ENCODE measurements around the gene VPS13C.

Gene VPS13C

DNA sequence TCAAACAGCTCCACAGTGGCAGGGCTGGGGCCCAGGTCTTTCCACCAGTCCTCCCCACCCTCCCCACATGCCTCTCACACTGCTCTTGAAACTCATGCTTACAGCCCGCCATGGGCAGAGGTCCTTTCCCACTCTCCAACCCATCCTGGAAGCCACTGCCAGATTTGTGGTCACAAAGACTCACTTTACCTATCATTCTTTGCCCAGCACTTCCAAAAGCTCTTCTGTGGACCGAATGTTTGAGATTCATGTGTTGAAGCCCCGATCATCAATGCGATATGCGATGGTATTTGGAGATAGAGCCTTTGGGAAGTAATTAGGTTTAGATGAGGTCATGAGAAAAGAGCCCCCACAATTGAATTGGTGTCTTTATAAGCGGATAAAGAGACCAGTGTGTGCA, 247.8 kb downstream of the VPS13C start:
- no peak for DNase-seq

DNA sequence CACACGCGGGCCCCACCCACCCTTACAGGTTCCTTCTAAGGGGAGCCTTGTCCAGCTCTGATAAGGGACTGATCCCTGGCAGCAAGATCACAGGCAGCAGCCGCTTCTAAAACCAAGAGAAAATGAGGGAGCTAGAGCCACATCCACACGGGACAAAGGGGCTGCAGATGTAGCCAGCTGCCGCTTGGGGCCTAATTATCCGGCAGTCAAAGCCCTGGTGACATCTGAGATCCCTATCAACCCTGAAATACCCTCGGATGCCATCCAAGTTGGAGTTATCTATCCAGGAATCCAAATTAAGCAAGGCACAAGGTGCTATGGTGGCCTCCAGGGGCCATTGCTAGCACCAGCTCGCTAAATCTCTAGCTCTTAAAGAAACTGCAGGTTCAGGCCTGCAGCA, 248.3 kb downstream of the VPS13C start:
- DNase-seq, result no peak

DNA sequence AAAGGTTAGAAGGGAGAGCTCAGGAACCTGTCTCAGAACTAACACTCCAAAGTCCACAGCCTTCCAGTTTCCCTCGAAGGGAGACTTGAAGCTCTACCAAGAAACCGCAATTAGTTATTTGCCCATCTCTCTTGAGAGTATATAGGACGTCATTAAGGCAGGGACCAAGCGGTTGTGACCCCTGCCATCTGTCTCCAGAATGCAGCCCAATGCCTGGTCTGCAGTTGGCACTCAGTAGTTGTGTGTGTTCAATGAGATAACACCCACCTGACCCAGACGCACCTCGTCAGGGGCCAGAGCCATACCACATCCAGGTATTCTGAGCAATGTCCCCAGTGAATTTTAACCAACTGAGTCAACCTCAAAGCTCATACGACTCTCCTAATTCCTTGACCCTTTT, 251.0 kb downstream of the VPS13C start:
- DNase-seq, result no peak

DNA sequence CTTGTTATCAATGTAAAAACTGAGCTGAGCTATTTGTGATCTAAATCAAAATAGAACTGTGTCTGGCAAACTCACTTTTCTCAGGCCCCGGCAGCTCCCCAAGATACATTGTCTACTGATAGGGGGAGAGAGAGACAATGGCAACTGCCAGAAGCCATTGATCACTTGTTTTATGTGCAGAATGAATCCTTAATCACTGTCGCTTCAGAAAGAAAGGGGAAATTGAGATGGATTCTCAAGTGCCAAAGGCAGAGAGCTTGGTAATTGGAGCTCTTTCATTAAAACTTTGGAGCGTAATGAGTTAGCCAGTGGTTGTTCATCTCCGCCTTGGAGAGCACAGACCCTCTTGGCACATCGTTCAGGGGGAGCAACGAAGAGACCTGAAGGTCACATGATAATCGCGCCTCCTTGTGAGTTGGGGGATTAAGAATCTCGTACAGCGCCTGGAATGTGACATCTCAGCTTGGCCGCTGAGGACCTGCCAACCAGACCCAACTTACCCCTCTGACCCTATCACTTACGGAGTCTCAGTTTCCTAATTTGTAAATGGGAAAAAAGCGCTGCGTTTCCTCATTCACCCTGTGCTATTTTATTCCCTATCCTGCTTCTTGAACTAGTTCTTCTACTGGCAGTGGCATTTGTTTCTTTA, 252.8 kb downstream of the VPS13C start:
- DNase-seq, result no peak

All from KG1 (cell line).